Measurements from ENCODE around the gene ZNF416. TPM values are rescaled to one million over a fixed set of nuclear protein-coding genes. Genes with fewer than 3 reads are reported as not detected.
A peak's percentile ranks its signal among the peaks of the same experiment; 100 is the strongest.

ZNF416 gene
- total and polyA plus RNA-seq, 9 of the 15 experiments (the other 6 are each of a cell fraction or from before 2014, with no cell fraction given), result 0.20 to 2.0 (median 1.1) TPM

- no peak for TF ChIP-seq ZNF655 (CRISPR knock-in tag; IDR thresholded peaks at IDR 0.05)
- no peak for TF ChIP-seq ID3 (CRISPR knock-in tag; IDR thresholded peaks at IDR 0.05)
- no peak for TF ChIP-seq ID3 (tag; IDR thresholded peaks at IDR 0.05)
Measured at GRCh38 chr19:57552432-57552831, 26.3 kb downstream of the ZNF416 start (continued).

DNA sequence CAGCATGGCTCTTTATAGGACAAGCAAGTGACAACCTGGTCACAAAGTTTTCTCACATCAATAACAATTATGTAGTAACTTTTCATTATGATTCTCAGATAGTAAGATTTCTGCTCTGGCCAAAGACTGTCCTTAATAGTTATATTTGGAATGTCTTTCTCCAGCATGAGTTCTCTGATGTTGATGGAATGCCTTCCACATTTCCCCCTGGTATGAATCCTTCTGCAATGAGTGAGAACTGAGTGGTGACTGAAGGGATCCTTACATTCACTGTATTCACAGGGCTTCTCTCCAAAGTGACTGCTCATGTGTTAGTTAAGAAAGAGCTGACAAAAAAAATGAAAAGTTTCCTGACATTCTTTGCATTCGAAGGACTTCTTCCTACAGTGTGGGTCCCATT lies 32.2 kb downstream of the ZNF416 start:
- Histone ChIP-seq H3K4me2 (ENCODE audit: insufficient read depth, low read length) (no peak overlapping the region), H3K27ac (ENCODE audit: extremely low read depth, low read depth, low read length) (no peak overlapping the region), H3K9me1 (ENCODE audit: control insufficient read depth, insufficient read depth, low read length) (no peaks in the 10 kb centered on the region), H2AFZ (ENCODE audit: low read depth, low read length) (no peak overlapping the region), H3K4me3 (no peak overlapping the region), H3K27me3 (ENCODE audit: control insufficient read depth in 2 of 2, insufficient read depth in 2 of 2, low read length in 2 of 2) (no peaks in the 10 kb centered on the region), H4K20me1 (replicated peaks; ENCODE audit: control insufficient read depth, insufficient read depth, low read length) (no peaks in the 10 kb centered on the region), H3K79me2 (ENCODE audit: control insufficient read depth, insufficient read depth, low read length) (no peaks in the 10 kb centered on the region), H3K9ac (ENCODE audit: insufficient read depth in 1 of 2, low read depth in 2 of 2, low read length in 2 of 2) (no peak overlapping the region), H3K9me3 (replicated peaks; ENCODE audit: control insufficient read depth, insufficient read depth, low read depth, low read length) (peaks cover 5% of the 10 kb centered on the region), H3K36me3 (ENCODE audit: control insufficient read depth, insufficient read depth, low read length) (peaks cover 43% of the 10 kb centered on the region; the same call in 2 of the 3 replicates), H3K4me1 (replicated peaks in 1 of 2; ENCODE audit: control insufficient read depth in 2 of 2, insufficient read depth in 2 of 2, low read length in 2 of 2) (no peaks in the 10 kb centered on the region)
- TF ChIP-seq ZNF133 (CRISPR knock-in tag; IDR thresholded peaks at IDR 0.05) (no peak), ZNF274 (IDR thresholded peaks at IDR 0.05; ENCODE audit: borderline replicate concordance, low read depth, low read length) (peak; percentile 61; the same call in 1 of the 2 replicates)
- BruUV-seq (replicated peaks), result no TSS peak
- ATAC-seq, result no peak
- no peak for FAIRE-seq
- 17% methylated on average over 1 of the region's 1 CpG for WGBS (ENCODE audit: insufficient coverage, low coverage, missing lambda C conversion rate)
- ChIA-PET CTCF (ENCODE audit: low intra/inter-chr PET ratio) (no interaction called here), POLR2A (no interaction called here)
- no peak for DNase-seq (ENCODE audit: extremely low read depth in 1 of 4, low spot score in 3 of 4)
- intact Hi-C loops (cut with micrococcal nuclease) (no loop called here), in situ Hi-C loops (cut with MboI) (no loop called here)
